ENCODE results near the gene KIR2DL1. TPM values are rescaled to one million over a fixed set of nuclear protein-coding genes. Genes with fewer than 3 reads are reported as not detected.
"Not testable (repeated sequence)": the region's sequence is repeated elsewhere in the genome, so short reads cannot be mapped to it uniquely, and the experiment has no call there.

KIR2DL1 gene
- total RNA-seq, 4 donors from 2014 or later: not detected

GRCh38 chr19:54803410-54803809 is 33.8 kb downstream of the KIR2DL1 start, which contains the start of gene KIR2DL4:
TSS of gene KIR2DL4 (plus strand) at chr19:54803610. CDS start at chr19:54803652, 42 bp downstream.
- no peaks in the 10 kb centered on the region for H3K36me3 ChIP-seq
- H3K4me1 ChIP-seq: no peaks in the 10 kb centered on the region
- no peak within 1 kb of the TSS for H3K4me3 ChIP-seq
- H3K27me3 ChIP-seq: no peaks in the 10 kb centered on the region
- H3K9me3 ChIP-seq: no peaks in the 10 kb centered on the region
- H3K27ac ChIP-seq: no peak within 1 kb of the TSS
- TF ChIP-seq CTCF (IDR thresholded peaks at IDR 0.05) (no peak), POLR2A (IDR thresholded peaks at IDR 0.05) (no peak)
- no peak for DNase-seq
- intact Hi-C loops (cut with DNase I; ENCODE audit: low total_unique reads): no loop called here

DNA sequence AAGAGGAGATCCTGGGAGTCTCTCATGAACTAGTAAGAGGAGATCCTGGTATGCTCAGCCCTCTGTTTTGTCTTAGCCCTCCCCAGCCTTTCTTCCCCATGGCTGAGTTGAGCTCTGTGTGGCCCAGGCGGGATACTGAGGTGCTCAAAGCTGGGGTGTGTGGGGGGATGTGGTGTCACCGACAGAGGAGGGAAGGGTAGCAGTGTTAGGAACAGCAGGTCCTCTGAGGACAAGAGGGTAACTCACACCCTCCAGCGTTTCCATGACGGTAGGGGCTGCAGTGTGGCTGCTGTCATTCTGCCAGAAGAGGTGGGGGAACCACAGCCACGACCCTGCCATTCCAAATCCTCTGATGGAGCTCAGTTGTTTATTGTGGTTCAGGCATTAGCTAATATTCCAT is 34.5 kb downstream of the KIR2DL1 start:
- no peaks in the 10 kb centered on the region for H3K36me3 ChIP-seq
- H3K27ac ChIP-seq: no peak overlapping the region
- H3K4me3 ChIP-seq: no peak overlapping the region
- no peaks in the 10 kb centered on the region for H3K27me3 ChIP-seq
- H3K4me1 ChIP-seq: no peaks in the 10 kb centered on the region
- no peak for DNase-seq
- no peaks in the 10 kb centered on the region for H3K9me3 ChIP-seq
- TF ChIP-seq CTCF (IDR thresholded peaks at IDR 0.05): no peak
- no peak for TF ChIP-seq POLR2A (IDR thresholded peaks at IDR 0.05)
- intact Hi-C loops (cut with DNase I; ENCODE audit: low total_unique reads): no loop called here

- Histone ChIP-seq H3K27ac (no peak overlapping the region), H3K36me3 (no peaks in the 10 kb centered on the region), H3K27me3 (no peaks in the 10 kb centered on the region), H3K4me3 (no peak overlapping the region), H3K9me3 (no peaks in the 10 kb centered on the region), H3K4me1 (no peaks in the 10 kb centered on the region)
- no peak for DNase-seq
- TF ChIP-seq CTCF (IDR thresholded peaks at IDR 0.05) (no peak), POLR2A (IDR thresholded peaks at IDR 0.05) (no peak)
- intact Hi-C loops (cut with DNase I; ENCODE audit: low total_unique reads): no loop called here
Observed at GRCh38 chr19:54804571-54804970, 35.0 kb downstream of the KIR2DL1 start.

GRCh38 chr19:54805665-54806515 is 36.3 kb downstream of the KIR2DL1 start:
- Histone ChIP-seq H3K27ac (no peak overlapping the region), H3K9me3 (no peaks in the 10 kb centered on the region), H3K4me1 (no peaks in the 10 kb centered on the region), H3K36me3 (no peaks in the 10 kb centered on the region), H3K4me3 (no peak overlapping the region), H3K27me3 (no peaks in the 10 kb centered on the region)
- TF ChIP-seq POLR2A (IDR thresholded peaks at IDR 0.05): no peak
- TF ChIP-seq CTCF (IDR thresholded peaks at IDR 0.05): no peak
- no peak for DNase-seq
- intact Hi-C loops (cut with DNase I; ENCODE audit: low total_unique reads): no loop called here

- Histone ChIP-seq H3K27me3 (no peaks in the 10 kb centered on the region), H3K9me3 (no peaks in the 10 kb centered on the region), H3K4me1 (no peaks in the 10 kb centered on the region), H3K4me3 (no peak overlapping the region), H3K27ac (no peak overlapping the region), H3K36me3 (no peaks in the 10 kb centered on the region)
- intact Hi-C loops (cut with DNase I; ENCODE audit: low total_unique reads): no loop called here
- no peak for TF ChIP-seq CTCF (IDR thresholded peaks at IDR 0.05)
- TF ChIP-seq POLR2A (IDR thresholded peaks at IDR 0.05): no peak
- no peak for DNase-seq
Observed at GRCh38 chr19:54806516-54806838, 36.9 kb downstream of the KIR2DL1 start.

- H3K36me3 ChIP-seq; H3K4me3 ChIP-seq; H3K4me1 ChIP-seq; intact Hi-C loops (cut with DNase I; ENCODE audit: low total_unique reads); H3K27me3 ChIP-seq; H3K27ac ChIP-seq; DNase-seq; H3K9me3 ChIP-seq: not testable (repeated sequence)
Observed at GRCh38 chr19:54814571-54814970, 45.0 kb downstream of the KIR2DL1 start.

GRCh38 chr19:54816251-54816650 is 46.7 kb downstream of the KIR2DL1 start, which contains the start of gene KIR3DL1:
TSS of gene KIR3DL1 (plus strand) at chr19:54816468.
- H3K4me3 ChIP-seq: not testable (repeated sequence)

More at GRCh38 chr19:54816251-54816650, 46.7 kb downstream of the KIR2DL1 start, which contains the start of gene KIR3DL1:
- H3K36me3 ChIP-seq; H3K27ac ChIP-seq; intact Hi-C loops (cut with DNase I; ENCODE audit: low total_unique reads); H3K4me1 ChIP-seq; H3K9me3 ChIP-seq; H3K27me3 ChIP-seq; DNase-seq: not testable (repeated sequence)
